ENCODE results near the gene PEX14.

Gene PEX14

GRCh38 chr1:10629816-10630571 is 155.2 kb downstream of the PEX14 start:
- Histone ChIP-seq H3K4me3 (ENCODE audit: insufficient read depth, low read length, poor library complexity, severe bottlenecking) (no peak overlapping the region), H3K9ac (ENCODE audit: low read length) (no peak overlapping the region), H3K79me2 (ENCODE audit: insufficient read depth, low read length) (no peaks in the 10 kb centered on the region), H3F3A (ENCODE audit: insufficient read depth) (no peaks in the 10 kb centered on the region), H3K9me2 (replicated peaks; ENCODE audit: insufficient read depth, low read length) (no peaks in the 10 kb centered on the region), H2AFZ (ENCODE audit: low read depth, low read length, severe bottlenecking) (no peak overlapping the region), H3K4me2 (ENCODE audit: low read depth, low read length, poor library complexity, severe bottlenecking) (no peak overlapping the region), H3K9me3 (ENCODE audit: insufficient read depth, low read length) (no peaks in the 10 kb centered on the region), H3K27ac (ENCODE audit: low read depth, low read length) (no peak overlapping the region), H3K36me3 (ENCODE audit: low read length) (no peaks in the 10 kb centered on the region), H4K20me1 (ENCODE audit: low read depth, low read length) (no peaks in the 10 kb centered on the region), H3K27me3 (ENCODE audit: low read length) (no peaks in the 10 kb centered on the region)
- TF ChIP-seq EZH2phosphoT487 (conservative IDR thresholded peaks at IDR 0.05; ENCODE audit: low read length) = no peak
- no peak for TF ChIP-seq CTCF (IDR thresholded peaks at IDR 0.05; ENCODE audit: insufficient read depth, low read length, poor library complexity, severe bottlenecking)

GRCh38 chr1:10630661-10631120 is 155.9 kb downstream of the PEX14 start:
- no peak for TF ChIP-seq EZH2phosphoT487 (conservative IDR thresholded peaks at IDR 0.05; ENCODE audit: low read length)
- TF ChIP-seq CTCF (IDR thresholded peaks at IDR 0.05; ENCODE audit: insufficient read depth, low read length, poor library complexity, severe bottlenecking) = no peak
- Histone ChIP-seq H3F3A (ENCODE audit: insufficient read depth) (no peaks in the 10 kb centered on the region), H3K9me2 (replicated peaks; ENCODE audit: insufficient read depth, low read length) (no peaks in the 10 kb centered on the region), H3K36me3 (ENCODE audit: low read length) (no peaks in the 10 kb centered on the region), H3K9me3 (ENCODE audit: insufficient read depth, low read length) (no peaks in the 10 kb centered on the region), H3K4me2 (ENCODE audit: low read depth, low read length, poor library complexity, severe bottlenecking) (no peak overlapping the region), H3K79me2 (ENCODE audit: insufficient read depth, low read length) (no peaks in the 10 kb centered on the region), H3K9ac (ENCODE audit: low read length) (no peak overlapping the region), H2AFZ (ENCODE audit: low read depth, low read length, severe bottlenecking) (no peak overlapping the region), H3K4me3 (ENCODE audit: insufficient read depth, low read length, poor library complexity, severe bottlenecking) (no peak overlapping the region), H3K27ac (ENCODE audit: low read depth, low read length) (no peak overlapping the region), H4K20me1 (ENCODE audit: low read depth, low read length) (no peaks in the 10 kb centered on the region), H3K27me3 (ENCODE audit: low read length) (no peaks in the 10 kb centered on the region)

GRCh38 chr1:10631121-10631810 is 156.5 kb downstream of the PEX14 start:
- Histone ChIP-seq H4K20me1 (ENCODE audit: low read depth, low read length) (no peaks in the 10 kb centered on the region), H3K27ac (ENCODE audit: low read depth, low read length) (no peak overlapping the region), H3K9ac (ENCODE audit: low read length) (no peak overlapping the region), H3K79me2 (ENCODE audit: insufficient read depth, low read length) (no peaks in the 10 kb centered on the region), H3K9me3 (ENCODE audit: insufficient read depth, low read length) (no peaks in the 10 kb centered on the region), H3K9me2 (replicated peaks; ENCODE audit: insufficient read depth, low read length) (no peaks in the 10 kb centered on the region), H2AFZ (ENCODE audit: low read depth, low read length, severe bottlenecking) (no peak overlapping the region), H3K4me2 (ENCODE audit: low read depth, low read length, poor library complexity, severe bottlenecking) (no peak overlapping the region), H3K36me3 (ENCODE audit: low read length) (no peaks in the 10 kb centered on the region), H3K4me3 (ENCODE audit: insufficient read depth, low read length, poor library complexity, severe bottlenecking) (no peak overlapping the region), H3F3A (ENCODE audit: insufficient read depth) (no peaks in the 10 kb centered on the region), H3K27me3 (ENCODE audit: low read length) (no peaks in the 10 kb centered on the region)
- TF ChIP-seq EZH2phosphoT487 (conservative IDR thresholded peaks at IDR 0.05; ENCODE audit: low read length) (no peak), CTCF (IDR thresholded peaks at IDR 0.05; ENCODE audit: insufficient read depth, low read length, poor library complexity, severe bottlenecking) (no peak)
